ENCODE measurements around the gene DUSP5. TPM values are rescaled to one million over a fixed set of nuclear protein-coding genes. Genes with fewer than 3 reads are reported as not detected.

DUSP5 gene
- total and polyA plus RNA-seq, 10 of the 15 experiments (the other 5 are each of a cell fraction or from before 2014, with no cell fraction given), result 2.1 to 95.9 (median 23.4) TPM

- TF ChIP-seq NKRF (conservative IDR thresholded peaks at IDR 0.05), result peak; percentile 53; the same call in 1 of the 2 replicates
- peak; percentile 74 for TF ChIP-seq POLR2AphosphoS5 (IDR thresholded peaks at IDR 0.05; ENCODE audit: low read length)
- TF ChIP-seq JUNB (IDR thresholded peaks at IDR 0.05), result no peak
- no peak for TF ChIP-seq CREM (IDR thresholded peaks at IDR 0.05; ENCODE audit: low read depth)
- TF ChIP-seq ASH2L (IDR thresholded peaks at IDR 0.05; ENCODE audit: borderline replicate concordance, low read depth), result no peak
- TF ChIP-seq RAD21 (IDR thresholded peaks at IDR 0.05; ENCODE audit: insufficient read depth, low read depth, low read length), result no peak
- TF ChIP-seq POLR2A (IDR thresholded peaks at IDR 0.05; ENCODE audit: low read depth, low read length), result 0 out of 2 replicates have a peak, but pooled peaks have one; percentile 17
- TF ChIP-seq GABPA (IDR thresholded peaks at IDR 0.05; ENCODE audit: low read depth), result no peak
- no peak; the same call in 1 of the 2 replicates for TF ChIP-seq MAX (IDR thresholded peaks at IDR 0.05; ENCODE audit: low read depth, low read length)
- no peak for TF ChIP-seq ZBTB40 (IDR thresholded peaks at IDR 0.05; ENCODE audit: borderline replicate concordance)
- TF ChIP-seq CUX1 (IDR thresholded peaks at IDR 0.05; ENCODE audit: insufficient replicate concordance, low read depth, low read length), result no peak
- 0 out of 2 replicates have a peak, but pooled peaks have one; percentile 11 for TF ChIP-seq EED (IDR thresholded peaks at IDR 0.05; ENCODE audit: low read depth)
- no peak for TF ChIP-seq BCLAF1 (IDR thresholded peaks at IDR 0.05)
- TF ChIP-seq GATAD2B (conservative IDR thresholded peaks at IDR 0.05; ENCODE audit: low read depth), result no peak
Observed at GRCh38 chr10:110496553-110497437, 912 bp upstream of the DUSP5 start (continued).
